HCT116 (cell line): ENCODE results near the gene PKHD1. TPM values are rescaled to one million over a fixed set of nuclear protein-coding genes. Genes with fewer than 3 reads are reported as not detected.

Experiments
- ATAC-seq: fragments of 200-7000 bp; cut with Tn5 transposase; 2 replicates; pipeline ENCODE4 v1.9.1; 2020; ENCODE audit warnings: mild to moderate bottlenecking, moderate library complexity
- BruUV-seq: library from RNA; stranded (reverse); fragments of 400-500 nt; replicated peaks from 2 replicates; lab custom pipeline; 2021; lab: Mats Ljungman, UMichigan
- CTCF ChIA-PET: fragments of 300-600 bp; sonication (Branson Sonifier 250); formaldehyde crosslinking; loops from one replicate; lab custom pipeline; 2021; ENCODE audit warnings: antibody characterized with exemption; lab: Charles Lee
- POLR2A ChIA-PET: fragments of 300-600, 350-600 bp; sonication (Branson Sonifier 250); formaldehyde crosslinking; loops from one replicate; lab custom pipeline; 2021; ENCODE audit warnings: antibody characterized with exemption; lab: Charles Lee
- RAD21 ChIA-PET, 2 experiments: fragments of 300-600 bp; sonication (Branson Sonifier 250); formaldehyde crosslinking; loops; one replicate each; lab custom pipeline; 2023; ENCODE audit warnings: low total read pairs in 2 of 2; ENCODE audit not compliant: uncharacterized antibody in 2 of 2, unreplicated experiment in 2 of 2, low non-redundant PET in 1 of 2; lab: Charles Lee
- DNase-seq: peaks from one replicate; pipeline ENCODE4 v3.0.0-alpha.2; 2010; ENCODE audit warnings: low read depth, low spot score
- H2AFZ ChIP-seq: fragments of 200-600 bp; shearing (Covaris generic), sonication (generic); 2 replicates; pipeline ENCODE4 v1.6.1; 2017; ENCODE audit warnings: low read depth, mixed run types, mixed read lengths, antibody characterized with exemption, low read length; ENCODE audit not compliant: poor library complexity, severe bottlenecking
- H3K27ac ChIP-seq: 2 replicates; pipeline ENCODE4 v1.5.1; 2012; ENCODE audit warnings: low read depth, low read length
- H3K27me3 ChIP-seq: fragments of 200-600 bp; sonication (generic); 2 replicates; pipeline ENCODE4 v1.6.1; 2016; ENCODE audit warnings: mixed run types, low read length, mixed read lengths; ENCODE audit not compliant: insufficient read depth
- H3K36me3 ChIP-seq, 2 experiments: fragments of 200-500 bp in 1 of 2; fragments of 200-600 bp in 1 of 2; sonication (Bioruptor generic) in 1 of 2; sonication (generic) in 1 of 2; 2 replicates each; pipeline versions ENCODE4 v1.5.1 to v1.6.1; 2014 to 2016; ENCODE audit warnings: low read length in 2 of 2, inconsistent platforms in 1 of 2, mixed read lengths in 1 of 2, mixed run types in 1 of 2; ENCODE audit not compliant: insufficient read depth in 2 of 2, control insufficient read depth in 1 of 2
- H3K4me1 ChIP-seq, 2 experiments: fragments of 200-600 bp in 1 of 2; sonication (generic) in 1 of 2; 2 replicates each; pipeline versions ENCODE4 v1.5.1 to v1.6.1; 2012 to 2017; ENCODE audit warnings: low read length in 2 of 2, inconsistent platforms in 1 of 2, mild to moderate bottlenecking in 1 of 2, mixed read lengths in 1 of 2, mixed run types in 1 of 2, moderate library complexity in 1 of 2; ENCODE audit not compliant: insufficient read depth in 2 of 2, control insufficient read depth in 1 of 2
- H3K4me2 ChIP-seq: fragments of 200-600 bp; sonication (generic); 2 replicates; pipeline ENCODE4 v1.6.1; 2017; ENCODE audit warnings: mixed run types, low read length, mixed read lengths
- H3K4me3 ChIP-seq, 2 experiments: fragments of 200-600 bp in 1 of 2; sonication (generic) in 1 of 2; replicated peaks in 1 of 2; 2 replicates each; pipeline ENCODE4 v1.5.1; 2011 to 2016; ENCODE audit warnings: low read length in 2 of 2, control low read depth in 1 of 2, low read depth in 1 of 2, mild to moderate bottlenecking in 1 of 2, mixed read lengths in 1 of 2, mixed run types in 1 of 2
- H3K79me2 ChIP-seq: fragments of 200-600 bp; sonication (generic); 2 replicates; pipeline ENCODE4 v1.6.1; 2017; ENCODE audit warnings: mild to moderate bottlenecking, mixed run types, low read length, moderate library complexity, mixed read lengths; ENCODE audit not compliant: insufficient read depth
- H3K9ac ChIP-seq: fragments of 200-600 bp; sonication (generic); 2 replicates; pipeline ENCODE4 v1.6.1; 2016; ENCODE audit warnings: low read length, mixed read lengths
- H3K9me2 ChIP-seq: fragments of 200-600 bp; sonication (generic), shearing (Covaris generic); 2 replicates; pipeline ENCODE4 v1.6.1; 2017; ENCODE audit warnings: mixed run types, mild to moderate bottlenecking, moderate library complexity; ENCODE audit not compliant: insufficient read depth
- H3K9me3 ChIP-seq, 2 experiments: fragments of 200-500 bp in 1 of 2; fragments of 200-600 bp in 1 of 2; sonication (Bioruptor generic) in 1 of 2; sonication (generic) in 1 of 2; 2 replicates each; pipeline ENCODE4 v1.6.1; 2014 to 2017; ENCODE audit warnings: low read length in 2 of 2, mixed read lengths in 2 of 2, inconsistent platforms in 1 of 2, low read depth in 1 of 2, mild to moderate bottlenecking in 1 of 2, mixed run types in 1 of 2, moderate library complexity in 1 of 2; ENCODE audit not compliant: control insufficient read depth in 1 of 2, insufficient read depth in 1 of 2
- H4K20me1 ChIP-seq: fragments of 200-600 bp; sonication (generic), shearing (Covaris generic); 2 replicates; pipeline ENCODE4 v1.6.1; 2017; ENCODE audit warnings: mixed run types, mild to moderate bottlenecking, moderate library complexity; ENCODE audit not compliant: insufficient read depth
- ATF3 ChIP-seq: IDR thresholded peaks from 2 replicates; pipeline ENCODE4 v1.6.1; 2012
- CEBPB ChIP-seq: IDR thresholded peaks from 2 replicates; pipeline ENCODE4 v1.6.1; 2012; ENCODE audit warnings: low read depth
- EGR1 ChIP-seq: IDR thresholded peaks from 2 replicates; pipeline ENCODE4 v1.6.1; 2012; ENCODE audit warnings: low read depth
- ELF1 ChIP-seq: IDR thresholded peaks from 2 replicates; pipeline ENCODE4 v1.6.1; 2012; ENCODE audit warnings: low read depth, borderline replicate concordance
- EZH2 ChIP-seq: fragments of 200-600 bp; sonication (generic); IDR thresholded peaks from 2 replicates; pipeline ENCODE4 v1.6.1; 2017; ENCODE audit warnings: antibody characterized with exemption, mixed run types
- EZH2phosphoT487 ChIP-seq: fragments of 200-600 bp; IDR thresholded peaks from 2 replicates; pipeline ENCODE4 v1.6.1; 2018; ENCODE audit warnings: antibody characterized with exemption, borderline replicate concordance
- MAX ChIP-seq: IDR thresholded peaks from 2 replicates; pipeline ENCODE4 v1.6.1; 2012
- POLR2A ChIP-seq: IDR thresholded peaks from 2 replicates; pipeline ENCODE4 v1.7.0; 2011; ENCODE audit warnings: borderline replicate concordance; ENCODE audit not compliant: insufficient read depth, insufficient read length; ENCODE audit errors: extremely low read depth
- POLR2AphosphoS5 ChIP-seq: IDR thresholded peaks from 2 replicates; pipeline ENCODE4 v1.6.1; 2011; ENCODE audit warnings: mild to moderate bottlenecking, low read depth, low read length, moderate library complexity
- RAD21 ChIP-seq: IDR thresholded peaks from 2 replicates; pipeline ENCODE4 v1.6.1; 2012; ENCODE audit warnings: low read depth, mild to moderate bottlenecking
- SIN3A ChIP-seq: IDR thresholded peaks from 2 replicates; pipeline ENCODE4 v1.6.1; 2012; ENCODE audit warnings: low read depth
- SP1 ChIP-seq: IDR thresholded peaks from 2 replicates; pipeline ENCODE4 v1.6.1; 2012; ENCODE audit warnings: low read depth
- SRF ChIP-seq: IDR thresholded peaks from 2 replicates; pipeline ENCODE4 v1.6.1; 2012; ENCODE audit warnings: low read depth
- YY1 ChIP-seq: IDR thresholded peaks from 2 replicates; pipeline ENCODE4 v1.6.1; 2011; ENCODE audit warnings: low read length, low read depth, moderate library complexity, mild to moderate bottlenecking; ENCODE audit not compliant: insufficient replicate concordance; ENCODE audit errors: extremely low read depth
- ZBTB33 ChIP-seq: IDR thresholded peaks from 2 replicates; pipeline ENCODE4 v1.6.1; 2011; ENCODE audit warnings: mild to moderate bottlenecking, low read length, moderate library complexity; ENCODE audit not compliant: insufficient replicate concordance; ENCODE audit errors: extremely low read depth
- ZFX ChIP-seq: fragments of 450-650 bp; IDR thresholded peaks from 2 replicates; pipeline ENCODE4 v1.6.1; 2017
- ZNF274 ChIP-seq: fragments of 200-500 bp; sonication (Bioruptor generic); IDR thresholded peaks from 2 replicates; pipeline ENCODE4 v1.6.1; 2014; ENCODE audit warnings: mild to moderate bottlenecking, low read depth, low read length, inconsistent platforms
- intact Hi-C: fragments of 100-400 bp; cut with micrococcal nuclease; formaldehyde crosslinking; loops from 2 replicates; pipeline ENCODE4 v1.10.0; 2022
- total RNA-seq: library from RNA; stranded (reverse); gene quantifications from one replicate; pipeline ENCODE4 v1.2.1, GENCODE V29; 2021; ENCODE audit not compliant: unreplicated experiment
- TF ChIP-seq, protein P1 (sequence below): IDR thresholded peaks from 2 replicates; pipeline ENCODE4 v1.6.1; 2012; ENCODE audit warnings: low read depth
- TF ChIP-seq, protein P2 (sequence below), 3 experiments: fragments of 200-600 bp in 1 of 3; sonication (generic) in 1 of 3; IDR thresholded peaks in 2 of 3; conservative IDR thresholded peaks in 1 of 3; 2 replicates each; pipeline ENCODE4 v1.5.1; 2012 to 2017; ENCODE audit warnings: low read depth in 2 of 3, low read length in 2 of 3, antibody characterized with exemption in 1 of 3, borderline replicate concordance in 1 of 3, control low read depth in 1 of 3, mild to moderate bottlenecking in 1 of 3, mixed read lengths in 1 of 3, mixed run types in 1 of 3, moderate library complexity in 1 of 3; ENCODE audit not compliant: insufficient read depth in 1 of 3

The PKHD1 gene
- total RNA-seq, 1 experiment from 2014 or later: not detected

DNA sequence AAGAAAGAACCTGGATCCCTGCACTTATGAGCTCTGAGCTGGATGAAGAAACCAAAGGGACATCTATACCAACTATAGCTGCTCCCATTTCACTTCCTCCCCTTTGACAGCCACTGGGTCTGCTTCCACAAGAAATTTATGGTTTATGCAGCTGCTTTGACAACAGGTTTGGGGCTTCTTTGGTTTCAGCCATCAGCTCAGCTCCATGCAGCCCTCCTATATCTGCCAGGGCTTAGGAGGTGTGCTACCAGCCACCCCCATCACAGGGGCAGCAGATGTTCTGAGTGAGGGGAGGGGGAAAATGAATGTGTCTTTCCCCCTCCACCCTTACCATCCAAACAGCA, 29.2 kb upstream of the PKHD1 start:
- Histone ChIP-seq H3K79me2 (no peaks in the 10 kb centered on the region), H4K20me1 (no peaks in the 10 kb centered on the region), H3K9me2 (no peaks in the 10 kb centered on the region), H3K27ac (no peak overlapping the region), H3K27me3 (no peaks in the 10 kb centered on the region), H3K4me1 (no peaks in the 10 kb centered on the region), H3K4me2 (no peak overlapping the region), H3K36me3 (no peaks in the 10 kb centered on the region), H3K9me3 (no peaks in the 10 kb centered on the region), H2AFZ (no peak overlapping the region), H3K4me3 (no peak overlapping the region), H3K9ac (no peak overlapping the region)
- intact Hi-C loops: no loop called here
- no peak for TF ChIP-seq SP1
- TF ChIP-seq YY1: no peak
- no peak for TF ChIP-seq ATF3
- no peak for TF ChIP-seq ZFX
- no peak for TF ChIP-seq SIN3A
- TF ChIP-seq CEBPB: no peak
- no peak for TF ChIP-seq EGR1
- no peak for TF ChIP-seq RAD21
- no peak for TF ChIP-seq EZH2
- no peak for TF ChIP-seq ZNF274
- TF ChIP-seq ZBTB33: no peak
- TF ChIP-seq, protein P1, sequence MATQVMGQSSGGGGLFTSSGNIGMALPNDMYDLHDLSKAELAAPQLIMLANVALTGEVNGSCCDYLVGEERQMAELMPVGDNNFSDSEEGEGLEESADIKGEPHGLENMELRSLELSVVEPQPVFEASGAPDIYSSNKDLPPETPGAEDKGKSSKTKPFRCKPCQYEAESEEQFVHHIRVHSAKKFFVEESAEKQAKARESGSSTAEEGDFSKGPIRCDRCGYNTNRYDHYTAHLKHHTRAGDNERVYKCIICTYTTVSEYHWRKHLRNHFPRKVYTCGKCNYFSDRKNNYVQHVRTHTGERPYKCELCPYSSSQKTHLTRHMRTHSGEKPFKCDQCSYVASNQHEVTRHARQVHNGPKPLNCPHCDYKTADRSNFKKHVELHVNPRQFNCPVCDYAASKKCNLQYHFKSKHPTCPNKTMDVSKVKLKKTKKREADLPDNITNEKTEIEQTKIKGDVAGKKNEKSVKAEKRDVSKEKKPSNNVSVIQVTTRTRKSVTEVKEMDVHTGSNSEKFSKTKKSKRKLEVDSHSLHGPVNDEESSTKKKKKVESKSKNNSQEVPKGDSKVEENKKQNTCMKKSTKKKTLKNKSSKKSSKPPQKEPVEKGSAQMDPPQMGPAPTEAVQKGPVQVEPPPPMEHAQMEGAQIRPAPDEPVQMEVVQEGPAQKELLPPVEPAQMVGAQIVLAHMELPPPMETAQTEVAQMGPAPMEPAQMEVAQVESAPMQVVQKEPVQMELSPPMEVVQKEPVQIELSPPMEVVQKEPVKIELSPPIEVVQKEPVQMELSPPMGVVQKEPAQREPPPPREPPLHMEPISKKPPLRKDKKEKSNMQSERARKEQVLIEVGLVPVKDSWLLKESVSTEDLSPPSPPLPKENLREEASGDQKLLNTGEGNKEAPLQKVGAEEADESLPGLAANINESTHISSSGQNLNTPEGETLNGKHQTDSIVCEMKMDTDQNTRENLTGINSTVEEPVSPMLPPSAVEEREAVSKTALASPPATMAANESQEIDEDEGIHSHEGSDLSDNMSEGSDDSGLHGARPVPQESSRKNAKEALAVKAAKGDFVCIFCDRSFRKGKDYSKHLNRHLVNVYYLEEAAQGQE: no peak
- TF ChIP-seq SRF: no peak
- no peak for TF ChIP-seq ELF1
- TF ChIP-seq POLR2AphosphoS5: no peak
- TF ChIP-seq MAX: no peak
- no peak for TF ChIP-seq POLR2A
- TF ChIP-seq, protein P2, sequence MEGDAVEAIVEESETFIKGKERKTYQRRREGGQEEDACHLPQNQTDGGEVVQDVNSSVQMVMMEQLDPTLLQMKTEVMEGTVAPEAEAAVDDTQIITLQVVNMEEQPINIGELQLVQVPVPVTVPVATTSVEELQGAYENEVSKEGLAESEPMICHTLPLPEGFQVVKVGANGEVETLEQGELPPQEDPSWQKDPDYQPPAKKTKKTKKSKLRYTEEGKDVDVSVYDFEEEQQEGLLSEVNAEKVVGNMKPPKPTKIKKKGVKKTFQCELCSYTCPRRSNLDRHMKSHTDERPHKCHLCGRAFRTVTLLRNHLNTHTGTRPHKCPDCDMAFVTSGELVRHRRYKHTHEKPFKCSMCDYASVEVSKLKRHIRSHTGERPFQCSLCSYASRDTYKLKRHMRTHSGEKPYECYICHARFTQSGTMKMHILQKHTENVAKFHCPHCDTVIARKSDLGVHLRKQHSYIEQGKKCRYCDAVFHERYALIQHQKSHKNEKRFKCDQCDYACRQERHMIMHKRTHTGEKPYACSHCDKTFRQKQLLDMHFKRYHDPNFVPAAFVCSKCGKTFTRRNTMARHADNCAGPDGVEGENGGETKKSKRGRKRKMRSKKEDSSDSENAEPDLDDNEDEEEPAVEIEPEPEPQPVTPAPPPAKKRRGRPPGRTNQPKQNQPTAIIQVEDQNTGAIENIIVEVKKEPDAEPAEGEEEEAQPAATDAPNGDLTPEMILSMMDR (IDR thresholded peaks at IDR 0.05 in 2 of 3, conservative IDR thresholded peaks at IDR 0.05 in 1 of 3; ENCODE audit: borderline replicate concordance in 1 of 3, insufficient read depth in 1 of 3, low read depth in 2 of 3, low read length in 2 of 3): no peak
- TF ChIP-seq EZH2phosphoT487: no peak
- BruUV-seq: no TSS peak
- POLR2A ChIA-PET: no interaction called here
- no peak for ATAC-seq
- no peak for DNase-seq
- RAD21 ChIA-PET: no interaction called here
- CTCF ChIA-PET: no interaction called here
